ENCODE measurements around the gene SUPT6H. TPM values are rescaled to one million over a fixed set of nuclear protein-coding genes. Genes with fewer than 3 reads are reported as not detected.

Gene SUPT6H
- total RNA-seq, 1 experiment from 2014 or later = 63.3 TPM

DNA sequence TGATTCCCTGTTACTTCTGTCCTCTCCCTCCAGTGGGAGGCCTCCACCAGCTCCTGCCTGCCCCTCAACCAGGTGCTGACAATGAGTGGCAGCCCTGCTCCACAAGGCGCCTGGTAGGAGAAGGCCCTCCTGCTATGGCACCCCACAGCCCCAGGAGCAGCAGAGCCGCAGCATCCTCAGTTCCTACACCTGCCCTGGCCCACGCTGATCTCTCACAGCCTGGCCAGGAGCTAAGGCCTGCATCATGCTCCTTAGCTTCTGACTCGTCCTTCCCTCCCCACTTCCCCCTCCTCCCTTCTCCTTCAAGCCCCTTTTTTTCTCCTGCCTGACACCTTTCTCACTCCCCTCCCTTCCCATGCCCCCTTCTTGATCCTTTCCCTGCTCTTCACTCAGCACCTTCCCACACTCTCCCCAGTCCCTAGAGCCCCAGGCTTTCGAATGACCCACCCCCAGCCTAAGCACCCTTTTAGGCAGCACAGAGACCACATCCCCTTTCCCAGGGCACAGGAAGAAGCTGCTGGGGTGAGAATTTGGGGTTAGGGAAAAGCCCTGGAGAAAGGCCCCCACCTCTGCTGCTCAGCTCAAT is 43.2 kb downstream of the SUPT6H start:
- CTCF ChIA-PET = interaction anchor here (0.5 to 0.9 kb wide), 2 partner anchors 8 to 21 kb away, joined by 3 to 5 read pairs; no protein-coding TSS in a partner anchor
- Histone ChIP-seq H3K27ac (no peak overlapping the region), H2AFZ (no peak overlapping the region), H3K4me1 (replicated peaks; ENCODE audit: insufficient read depth) (peaks cover 4% of the 10 kb centered on the region), H3K9me3 (ENCODE audit: insufficient read depth, low read depth) (no peaks in the 10 kb centered on the region), H3K79me2 (ENCODE audit: low read depth) (no peaks in the 10 kb centered on the region), H3K9me2 (ENCODE audit: insufficient read depth) (no peaks in the 10 kb centered on the region), H3F3A (ENCODE audit: insufficient read depth, low read depth) (peaks cover 20% of the 10 kb centered on the region; the same call in 1 of the 2 replicates), H3K27me3 (ENCODE audit: insufficient read depth, low read depth) (no peaks in the 10 kb centered on the region), H3K4me2 (no peak overlapping the region), H4K20me1 (ENCODE audit: insufficient read depth) (no peaks in the 10 kb centered on the region), H3K4me3 (no peak overlapping the region), H3K36me3 (ENCODE audit: low read depth) (no peaks in the 10 kb centered on the region)
- no peak for DNase-seq
- TF ChIP-seq, protein P1, sequence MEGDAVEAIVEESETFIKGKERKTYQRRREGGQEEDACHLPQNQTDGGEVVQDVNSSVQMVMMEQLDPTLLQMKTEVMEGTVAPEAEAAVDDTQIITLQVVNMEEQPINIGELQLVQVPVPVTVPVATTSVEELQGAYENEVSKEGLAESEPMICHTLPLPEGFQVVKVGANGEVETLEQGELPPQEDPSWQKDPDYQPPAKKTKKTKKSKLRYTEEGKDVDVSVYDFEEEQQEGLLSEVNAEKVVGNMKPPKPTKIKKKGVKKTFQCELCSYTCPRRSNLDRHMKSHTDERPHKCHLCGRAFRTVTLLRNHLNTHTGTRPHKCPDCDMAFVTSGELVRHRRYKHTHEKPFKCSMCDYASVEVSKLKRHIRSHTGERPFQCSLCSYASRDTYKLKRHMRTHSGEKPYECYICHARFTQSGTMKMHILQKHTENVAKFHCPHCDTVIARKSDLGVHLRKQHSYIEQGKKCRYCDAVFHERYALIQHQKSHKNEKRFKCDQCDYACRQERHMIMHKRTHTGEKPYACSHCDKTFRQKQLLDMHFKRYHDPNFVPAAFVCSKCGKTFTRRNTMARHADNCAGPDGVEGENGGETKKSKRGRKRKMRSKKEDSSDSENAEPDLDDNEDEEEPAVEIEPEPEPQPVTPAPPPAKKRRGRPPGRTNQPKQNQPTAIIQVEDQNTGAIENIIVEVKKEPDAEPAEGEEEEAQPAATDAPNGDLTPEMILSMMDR (conservative IDR thresholded peaks at IDR 0.05) = no peak
- no peak for TF ChIP-seq EZH2 (IDR thresholded peaks at IDR 0.05; ENCODE audit: low read depth)
- no TSS peak for BruUV-seq (replicated peaks)
- POLR2A ChIA-PET (ENCODE audit: unreplicated experiment) = no interaction called here
- intact Hi-C loops (cut with micrococcal nuclease; ENCODE audit: unreplicated experiment) = no loop called here

DNA sequence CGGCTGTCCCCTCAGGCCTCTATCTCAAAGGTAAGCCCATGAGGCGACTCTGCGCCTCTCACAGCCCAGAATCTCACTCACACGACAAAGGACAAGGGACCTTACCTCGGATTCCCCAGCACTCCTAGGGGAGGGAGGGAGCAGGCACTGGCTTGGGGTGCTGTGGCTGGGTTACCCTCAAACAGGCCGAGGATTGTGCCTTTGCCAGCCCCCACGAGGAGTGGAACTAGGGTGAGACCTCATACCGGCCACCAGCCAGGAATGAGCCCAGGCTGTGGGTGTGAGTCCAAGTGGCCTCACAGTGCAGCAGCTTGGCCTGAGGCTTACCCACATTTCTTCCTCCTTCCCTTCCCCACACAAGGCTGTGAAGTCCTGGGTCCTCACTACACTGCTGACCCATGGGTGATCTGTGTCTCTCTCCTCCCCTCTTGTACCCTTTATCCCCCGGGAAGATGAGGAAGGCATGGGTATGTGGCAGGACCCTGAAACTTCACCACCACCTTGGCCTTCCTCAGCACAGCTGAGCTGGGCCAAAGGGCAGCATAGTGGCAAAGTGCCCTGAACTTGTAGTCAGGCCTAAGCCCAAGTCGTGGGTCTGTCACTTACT is 43.8 kb downstream of the SUPT6H start:
- no peaks in the 10 kb centered on the region for H3K9me3 ChIP-seq (ENCODE audit: insufficient read depth, low read depth)
- peaks cover 7% of the 10 kb centered on the region for H3K4me1 ChIP-seq (replicated peaks; ENCODE audit: insufficient read depth)
- ChIA-PET CTCF (interaction anchor here (0.9 kb wide), 1 partner anchor 21 kb away, joined by 3 read pairs; no protein-coding TSS in a partner anchor), POLR2A (ENCODE audit: unreplicated experiment) (no interaction called here)
- H3K4me3 ChIP-seq = no peak overlapping the region
- H3K27me3 ChIP-seq (ENCODE audit: insufficient read depth, low read depth) = no peaks in the 10 kb centered on the region
- H3K27ac ChIP-seq = no peak overlapping the region
- no peak overlapping the region for H2AFZ ChIP-seq
- no peaks in the 10 kb centered on the region for H3K36me3 ChIP-seq (ENCODE audit: low read depth)
- intact Hi-C loops (cut with micrococcal nuclease; ENCODE audit: unreplicated experiment) = no loop called here
- H3K4me2 ChIP-seq = no peak overlapping the region
- no TSS peak for BruUV-seq (replicated peaks)
- H3F3A ChIP-seq (ENCODE audit: insufficient read depth, low read depth) = peaks cover 24% of the 10 kb centered on the region; the same call in 1 of the 2 replicates
- TF ChIP-seq EZH2 (IDR thresholded peaks at IDR 0.05; ENCODE audit: low read depth) = no peak
- TF ChIP-seq, protein P1 (conservative IDR thresholded peaks at IDR 0.05) = no peak
- H3K79me2 ChIP-seq (ENCODE audit: low read depth) = no peaks in the 10 kb centered on the region
- no peaks in the 10 kb centered on the region for H3K9me2 ChIP-seq (ENCODE audit: insufficient read depth)
- no peaks in the 10 kb centered on the region for H4K20me1 ChIP-seq (ENCODE audit: insufficient read depth)
- no peak for DNase-seq

DNA sequence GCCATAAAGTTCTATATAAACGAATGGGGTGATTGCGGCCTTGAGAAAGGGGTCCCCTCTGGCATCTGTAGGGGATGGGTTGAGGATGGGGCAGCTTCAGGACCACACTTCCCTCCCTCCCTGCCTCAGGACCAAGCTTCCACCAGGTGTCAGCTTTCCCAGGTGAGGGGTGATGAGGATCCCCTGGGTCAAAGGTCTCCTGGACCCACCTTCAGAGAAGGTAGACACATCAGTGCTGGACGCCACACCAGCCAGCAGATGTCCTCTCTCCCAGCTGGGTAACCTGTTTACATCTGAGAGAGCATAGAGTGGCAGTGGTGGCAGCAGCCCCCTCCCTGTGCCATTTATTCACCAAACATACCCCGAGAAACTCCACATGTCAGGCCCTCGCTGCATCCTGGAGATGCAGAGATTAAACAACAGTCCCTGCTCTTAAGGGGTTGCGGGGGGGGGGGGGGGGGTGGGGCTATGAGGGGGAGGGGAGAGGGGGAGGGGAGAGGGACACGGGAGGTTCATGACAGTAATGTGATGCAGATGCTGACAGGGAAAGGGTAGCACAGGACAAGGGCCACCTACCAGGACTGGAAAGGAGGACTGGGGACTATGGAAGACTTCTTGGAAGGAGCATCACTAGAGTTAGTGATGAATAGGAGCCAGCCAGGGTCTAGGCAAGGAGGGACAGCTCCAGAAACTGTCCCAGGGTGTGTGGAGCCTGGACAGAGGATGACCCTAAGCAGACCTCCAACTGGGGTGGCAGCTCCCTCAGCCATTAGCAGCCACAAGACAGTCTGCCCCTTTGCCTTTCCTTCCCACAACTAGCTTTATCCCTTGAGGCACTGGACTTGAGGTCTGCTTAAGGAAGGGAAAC is 44.7 kb downstream of the SUPT6H start:
- no peak overlapping the region for H3K27ac ChIP-seq
- H3K79me2 ChIP-seq (ENCODE audit: low read depth) = no peaks in the 10 kb centered on the region
- ChIA-PET CTCF (no interaction called here), POLR2A (ENCODE audit: unreplicated experiment) (no interaction called here)
- H3K36me3 ChIP-seq (ENCODE audit: low read depth) = no peaks in the 10 kb centered on the region
- no TSS peak for BruUV-seq (replicated peaks)
- intact Hi-C loops (cut with micrococcal nuclease; ENCODE audit: unreplicated experiment) = no loop called here
- H3K9me3 ChIP-seq (ENCODE audit: insufficient read depth, low read depth) = no peaks in the 10 kb centered on the region
- H3K9me2 ChIP-seq (ENCODE audit: insufficient read depth) = no peaks in the 10 kb centered on the region
- H3K27me3 ChIP-seq (ENCODE audit: insufficient read depth, low read depth) = no peaks in the 10 kb centered on the region
- no peak for DNase-seq
- H3K4me1 ChIP-seq (replicated peaks; ENCODE audit: insufficient read depth) = peaks cover 7% of the 10 kb centered on the region
- H4K20me1 ChIP-seq (ENCODE audit: insufficient read depth) = no peaks in the 10 kb centered on the region
- H3K4me3 ChIP-seq = no peak overlapping the region
- no peak overlapping the region for H2AFZ ChIP-seq
- H3K4me2 ChIP-seq = no peak overlapping the region
- TF ChIP-seq, protein P1 (conservative IDR thresholded peaks at IDR 0.05) = no peak
- TF ChIP-seq EZH2 (IDR thresholded peaks at IDR 0.05; ENCODE audit: low read depth) = no peak
- H3F3A ChIP-seq (ENCODE audit: insufficient read depth, low read depth) = peaks cover 28% of the 10 kb centered on the region; the same call in 1 of the 2 replicates
